CD4-positive, alpha-beta T cell treated with Interleukin-17A for 4 hours (primary cell): ENCODE measurements around the gene MCC.

Source experiments
- DNase-seq: peaks from one replicate; pipeline ENCODE4 v3.0.0-alpha.2; 2020; ENCODE audit warnings: mixed read lengths

Gene MCC

GRCh38 chr5:113267361-113267900 lies 220.8 kb downstream of the MCC start:
- no peak for DNase-seq

DNA sequence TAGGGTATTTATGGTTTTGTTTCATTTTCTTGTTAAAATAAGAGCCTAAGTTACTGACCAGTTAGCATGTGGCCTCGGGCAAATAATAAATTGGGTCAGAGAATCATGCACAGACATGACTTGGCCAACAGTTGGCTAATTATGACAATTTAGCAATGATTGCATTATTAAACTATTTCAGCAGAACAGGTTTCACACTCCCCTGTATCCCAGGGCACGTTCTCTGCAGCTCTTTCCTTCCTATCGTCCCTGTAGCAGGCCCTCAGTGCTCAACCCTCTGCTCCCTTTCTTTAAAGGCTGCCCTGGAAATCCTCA lies 221.4 kb downstream of the MCC start:
- DNase-seq: no peak

- DNase-seq: no peak
Measured at GRCh38 chr5:113266227-113266912, 221.9 kb downstream of the MCC start.

DNA sequence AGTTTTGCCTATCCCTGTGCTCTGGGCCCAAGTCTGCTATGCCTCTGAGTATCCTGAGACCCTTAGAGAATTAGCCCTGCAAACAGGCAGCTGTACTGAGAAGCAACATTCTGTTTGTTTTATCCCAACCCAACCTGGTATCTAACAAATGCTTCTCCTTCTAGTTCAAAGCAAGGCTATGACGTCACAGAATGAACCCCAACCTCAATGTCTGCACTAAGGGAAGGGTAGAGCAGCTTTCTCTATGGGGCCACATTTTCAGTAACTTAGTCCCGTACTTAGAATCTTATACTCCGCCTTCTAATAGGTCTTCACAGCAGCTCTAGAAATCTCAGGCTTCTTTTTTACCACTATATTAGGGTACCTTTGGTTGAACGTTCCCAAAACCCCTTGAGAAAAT lies 223.1 kb downstream of the MCC start:
- DNase-seq: no peak

DNA sequence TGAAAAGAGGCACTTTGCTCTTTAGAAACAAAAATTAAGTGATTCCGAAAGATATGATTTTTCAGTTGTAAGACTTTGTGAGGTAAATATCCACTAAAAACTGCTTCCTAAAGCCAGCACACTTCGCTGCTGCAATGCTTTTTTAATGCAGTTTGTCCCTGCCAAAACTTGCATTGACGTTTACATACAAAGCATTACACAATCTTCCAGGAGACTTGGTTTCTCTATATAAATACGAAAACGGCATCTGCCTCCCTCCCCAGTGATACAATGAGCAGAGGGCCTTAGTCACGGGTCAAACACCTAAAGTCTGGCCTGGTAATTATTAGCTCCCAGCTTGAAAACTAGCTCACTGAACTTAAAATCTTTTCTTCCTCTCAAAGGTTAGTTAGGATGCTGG lies 224.2 kb downstream of the MCC start:
- no peak for DNase-seq

DNA sequence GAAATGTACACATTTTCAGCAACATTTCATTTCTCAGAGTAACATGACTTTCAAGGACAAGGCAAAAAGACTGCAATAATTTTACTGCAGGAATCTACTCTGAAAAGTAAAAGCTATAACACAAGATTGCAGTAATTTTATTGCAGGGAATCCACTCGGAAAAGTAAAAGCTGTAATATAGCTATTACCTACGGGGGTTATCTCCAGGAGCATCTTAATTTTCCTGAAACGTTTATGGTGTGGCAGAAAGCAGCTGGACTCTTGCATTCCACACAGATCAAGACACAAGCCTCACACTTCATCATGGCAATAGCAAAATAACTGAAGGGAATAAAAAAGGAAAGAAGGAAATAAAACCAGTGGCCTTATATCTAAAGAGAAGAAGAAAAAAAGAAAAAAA lies 224.7 kb downstream of the MCC start:
- DNase-seq: no peak

DNA sequence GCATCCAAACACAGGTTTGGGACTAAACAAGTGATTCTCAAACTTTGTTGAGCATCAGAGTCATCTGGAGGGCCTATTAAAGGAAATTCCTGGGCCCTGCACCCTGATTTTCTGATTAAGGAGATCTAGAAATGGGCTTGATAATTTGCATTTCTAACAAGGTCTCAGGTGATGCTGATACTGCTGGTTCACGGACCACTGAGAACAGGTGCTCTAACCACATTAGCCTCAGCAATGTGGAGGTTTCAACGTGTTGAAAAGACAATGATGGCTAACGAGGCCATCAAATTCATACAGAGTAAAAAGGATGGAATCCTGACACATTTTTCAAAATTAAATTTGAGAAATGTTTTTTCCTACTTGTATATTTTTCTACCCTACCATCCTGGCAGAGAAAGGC lies 225.6 kb downstream of the MCC start:
- no peak for DNase-seq

- no peak for DNase-seq
Measured at GRCh38 chr5:113259034-113259433, 229.2 kb downstream of the MCC start.

DNA sequence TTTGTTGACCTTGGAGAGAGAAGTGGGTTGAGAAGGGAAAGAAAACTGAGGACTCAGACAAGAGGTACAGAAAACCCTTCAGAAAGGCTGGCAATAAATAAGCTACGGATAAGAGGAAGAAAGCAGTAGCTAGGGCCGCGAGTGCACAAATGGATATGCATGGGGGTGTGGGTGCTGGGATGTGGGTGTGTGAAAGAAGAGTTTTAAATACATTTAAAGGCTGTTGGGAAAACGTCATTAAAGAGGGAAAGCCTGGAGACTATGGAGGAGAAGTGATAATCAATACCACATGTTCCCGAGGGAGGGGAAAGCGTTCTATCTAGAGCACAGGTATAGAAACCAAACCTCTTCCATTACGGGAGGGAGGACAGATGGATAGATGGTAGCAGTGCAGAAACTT lies 230.7 kb downstream of the MCC start:
- no peak for DNase-seq

DNA sequence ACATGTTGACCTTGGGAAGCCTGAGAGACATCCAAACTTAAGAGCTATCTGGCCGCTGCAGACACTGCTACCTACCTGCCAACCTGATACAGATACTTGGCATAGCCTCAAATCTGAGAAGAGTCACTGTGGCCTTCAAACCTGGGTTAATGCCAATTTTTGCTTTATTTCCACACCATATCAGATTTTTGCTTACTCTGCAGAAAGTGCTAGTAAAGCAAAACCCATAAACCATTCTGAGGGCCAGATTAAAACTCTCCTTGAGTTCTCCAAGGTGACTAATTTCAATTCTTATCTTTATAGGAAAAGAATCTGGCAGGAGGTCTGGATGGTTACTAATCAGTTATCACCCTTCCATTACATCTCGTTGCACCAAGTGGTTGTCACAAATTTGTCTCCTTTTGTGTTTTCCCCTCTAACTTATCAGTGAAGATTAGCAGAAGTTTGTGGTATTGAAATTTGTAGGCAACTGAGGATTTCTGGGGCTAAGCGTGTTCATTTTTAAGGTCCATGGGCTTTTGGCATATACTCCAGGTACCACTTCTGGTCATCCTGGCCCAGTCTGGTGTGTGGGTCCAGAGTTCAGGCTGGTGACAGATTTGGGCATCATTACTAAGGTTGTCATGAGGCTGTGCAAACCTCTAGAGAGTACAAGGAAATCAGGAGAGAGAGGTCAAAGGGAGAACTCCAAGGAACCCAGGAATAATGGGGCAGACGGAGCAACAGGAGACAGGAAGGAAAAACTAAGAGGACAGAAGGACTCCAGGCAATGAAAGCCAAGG lies 231.4 kb downstream of the MCC start:
- DNase-seq: no peak

GRCh38 chr5:113255579-113256386 lies 232.5 kb downstream of the MCC start:
- no peak for DNase-seq

GRCh38 chr5:113255105-113255504 lies 233.1 kb downstream of the MCC start:
- no peak for DNase-seq

- DNase-seq: no peak
Measured at GRCh38 chr5:113253037-113253436, 235.2 kb downstream of the MCC start.

DNA sequence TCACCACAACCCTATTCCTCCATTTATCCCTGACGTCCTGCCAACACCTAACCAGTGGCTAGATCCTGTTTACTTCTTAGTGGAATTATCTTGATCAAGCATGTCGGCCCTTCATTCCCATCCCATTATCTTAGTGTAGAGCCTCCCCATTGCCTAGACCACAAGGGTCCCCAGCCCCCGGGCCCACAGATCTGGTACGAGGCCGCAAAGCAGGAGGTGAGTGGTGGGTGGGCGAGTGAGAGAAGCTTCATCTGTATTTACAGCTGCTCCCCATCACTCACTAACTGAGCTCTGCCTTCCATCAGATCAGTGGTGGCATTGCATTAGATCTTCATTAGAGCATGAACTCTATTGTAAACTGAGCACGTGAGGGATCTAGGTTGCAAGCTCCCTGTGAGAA lies 236.2 kb downstream of the MCC start:
- DNase-seq: no peak

DNA sequence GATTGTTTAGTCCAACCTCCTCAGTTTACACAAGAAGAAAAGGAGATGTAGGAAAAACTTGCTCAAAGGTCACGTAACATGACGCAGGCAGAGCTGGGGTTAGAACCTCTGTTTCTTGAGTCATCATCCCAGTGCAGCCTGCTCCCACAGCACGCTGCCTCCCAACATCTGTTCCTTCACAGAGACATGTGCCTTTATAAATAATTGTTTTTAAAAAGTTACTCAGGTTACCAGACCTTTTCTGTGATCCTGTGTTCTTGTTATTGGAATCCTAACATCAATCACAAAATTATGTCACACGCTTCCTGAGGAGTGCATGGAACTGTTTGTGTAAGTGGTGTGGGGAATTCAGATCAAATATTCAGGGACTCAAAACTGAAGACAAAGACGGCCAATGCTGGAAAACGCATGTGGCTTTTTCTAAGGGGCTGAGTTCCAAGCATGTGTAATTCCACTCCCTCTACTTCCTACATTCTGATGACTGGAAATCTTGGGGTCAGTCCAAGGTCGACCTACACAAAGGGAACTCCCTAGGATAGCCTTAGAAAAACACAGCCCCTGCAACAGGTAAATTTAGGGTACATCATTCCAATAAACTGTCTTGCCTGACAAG lies 237.8 kb downstream of the MCC start:
- no peak for DNase-seq

DNA sequence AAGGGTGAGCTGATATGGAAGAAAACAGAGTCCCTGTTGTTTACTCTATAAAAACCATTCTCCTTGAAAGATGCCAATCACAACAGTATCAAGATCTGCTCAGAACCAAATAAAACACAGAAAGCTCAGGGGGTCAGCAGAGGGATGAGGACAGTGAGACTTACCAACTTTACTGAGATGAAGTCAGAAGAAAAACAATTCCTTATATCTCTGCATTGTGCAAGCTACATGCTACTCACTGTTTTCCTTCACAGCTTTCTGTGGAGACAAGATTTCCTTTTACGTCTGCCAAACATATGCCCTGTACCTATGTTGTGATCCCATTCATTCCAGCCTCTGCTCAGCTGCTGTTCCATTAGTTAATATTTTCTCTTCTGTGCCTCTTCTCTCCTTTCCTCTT lies 239.0 kb downstream of the MCC start:
- no peak for DNase-seq

GRCh38 chr5:113246361-113246870 lies 241.8 kb downstream of the MCC start:
- no peak for DNase-seq

DNA sequence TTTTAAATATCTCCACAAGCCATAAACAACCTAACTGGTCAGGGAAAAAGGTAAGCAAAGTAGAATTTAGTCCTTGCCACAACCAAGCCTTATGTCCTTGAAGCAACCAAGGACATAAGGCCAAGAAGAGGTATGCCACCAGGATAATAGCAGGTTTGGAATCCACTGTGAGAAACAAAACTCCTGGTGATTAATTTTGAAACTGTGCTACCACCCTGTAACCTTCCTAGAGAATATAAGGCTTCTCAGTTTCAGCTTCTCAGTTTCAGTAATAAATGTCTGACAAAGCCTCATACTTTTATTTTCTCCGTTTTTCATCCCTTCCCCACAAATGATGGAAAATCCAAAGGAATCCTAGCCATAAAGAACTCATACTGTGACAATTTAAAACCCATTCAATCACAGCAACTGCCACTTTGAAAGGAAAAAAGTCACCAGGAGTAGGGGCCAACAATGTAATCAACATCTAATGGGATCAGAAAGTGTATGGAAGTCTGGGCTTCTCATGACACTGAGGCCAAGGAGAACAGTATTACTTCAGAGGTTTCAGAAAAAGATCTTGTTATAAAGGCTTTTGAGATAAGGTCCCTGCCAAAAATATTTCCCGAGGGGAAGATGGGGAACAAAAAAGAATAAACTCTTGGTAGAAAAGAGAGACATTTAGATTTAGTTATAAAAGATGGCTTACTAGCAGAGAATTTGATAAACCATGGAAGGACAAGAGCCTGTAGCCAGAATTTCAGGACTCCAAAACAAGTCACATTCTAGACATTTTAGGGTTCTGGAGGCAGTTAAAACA lies 242.6 kb downstream of the MCC start:
- no peak for DNase-seq

DNA sequence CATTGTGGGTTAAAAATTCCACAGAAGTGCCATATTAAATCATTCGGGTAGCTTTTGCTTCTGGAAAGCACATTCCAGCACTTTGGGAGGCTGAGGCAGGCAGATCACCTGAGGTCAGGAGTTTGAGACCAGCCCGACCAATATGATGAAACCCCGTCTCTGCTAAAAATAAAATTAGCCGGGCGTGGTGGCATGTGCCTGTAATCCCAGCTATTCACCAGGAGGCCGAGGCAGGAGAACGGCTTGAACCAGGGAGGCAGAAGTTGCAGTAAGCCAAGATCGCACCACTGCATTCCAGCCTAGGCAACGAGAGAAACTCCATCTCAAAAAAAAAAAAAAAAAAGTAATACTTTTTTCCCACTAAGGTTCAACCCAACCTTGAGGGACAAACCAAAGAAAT lies 243.3 kb downstream of the MCC start:
- DNase-seq: no peak

GRCh38 chr5:113243349-113243664 lies 244.9 kb downstream of the MCC start:
- DNase-seq: no peak

- no peak for DNase-seq
Measured at GRCh38 chr5:113242481-113243348, 245.5 kb downstream of the MCC start.
